RWPE1 (cell line): ENCODE measurements around the gene ZNF496.

Experiments used
- CTCF ChIA-PET: fragments of 350-600 bp; sonication (Branson Sonifier 250); formaldehyde crosslinking; extraction: SDS; loops from one replicate; lab custom pipeline; 2021; lab: Yijun Ruan, JAX
- POLR2A ChIA-PET: fragments of 400-600 bp; formaldehyde crosslinking; extraction: SDS; loops from one replicate; lab custom pipeline; 2020; ENCODE audit warnings: antibody characterized with exemption; ENCODE audit not compliant: low non-redundant PET; lab: Yijun Ruan, JAX
- DNase-seq: peaks from one replicate; pipeline ENCODE4 v3.0.0; 2012; ENCODE audit warnings: low spot score
- H3K27ac ChIP-seq: fragments of 450-650 bp; 2 replicates; pipeline ENCODE4 v1.5.1; 2017
- CTCF ChIP-seq: fragments of 450-650 bp; conservative IDR thresholded peaks from 2 replicates; pipeline ENCODE4 v1.5.1; 2017; ENCODE audit warnings: low read depth, mild to moderate bottlenecking

ZNF496 gene

GRCh38 chr1:247303216-247303615 is 28.5 kb downstream of the ZNF496 start:
- ChIA-PET CTCF (interaction anchor here (0.6 kb wide), 1 partner anchor 110 kb away, joined by 3 read pairs; no protein-coding TSS in a partner anchor), POLR2A (no interaction called here)
- no peak overlapping the region for H3K27ac ChIP-seq
- DNase-seq: no peak
- TF ChIP-seq CTCF: no peak

- H3K27ac ChIP-seq: no peak overlapping the region
- DNase-seq: no peak
- CTCF ChIA-PET: interaction anchor here (0.6 kb wide), 1 partner anchor 448 kb away, joined by 3 read pairs; no protein-coding TSS in a partner anchor
- POLR2A ChIA-PET: no interaction called here
- TF ChIP-seq CTCF: no peak
These were observed 30.5 kb downstream of the ZNF496 start for GRCh38 chr1:247301176-247301540.

- no peak for TF ChIP-seq CTCF
- no peak for DNase-seq
- H3K27ac ChIP-seq: no peak overlapping the region
- ChIA-PET POLR2A (interaction anchor here (0.6 kb wide), 1 partner anchor 26 kb away, joined by 3 read pairs; no protein-coding TSS in a partner anchor), CTCF (interaction anchor here (0.6 kb wide), 1 partner anchor 176 kb away, joined by 4 read pairs; no protein-coding TSS in a partner anchor)
These were observed 31.0 kb downstream of the ZNF496 start for GRCh38 chr1:247300491-247301175.

- ChIA-PET CTCF (interaction anchor here (0.6 kb wide), 1 partner anchor 175 kb away, joined by 4 read pairs; no protein-coding TSS in a partner anchor), POLR2A (interaction anchor here (0.6 kb wide), 1 partner anchor 27 kb away, joined by 3 read pairs; no protein-coding TSS in a partner anchor)
- H3K27ac ChIP-seq: no peak overlapping the region
- no peak for DNase-seq
- TF ChIP-seq CTCF: no peak
These were observed 31.8 kb downstream of the ZNF496 start for GRCh38 chr1:247299723-247300381.

- CTCF ChIA-PET: interaction anchor here (1.0 kb wide), 1 partner anchor 95 kb away, joined by 4 read pairs; no protein-coding TSS in a partner anchor
- no peak for DNase-seq
- TF ChIP-seq CTCF: no peak
- POLR2A ChIA-PET: interaction anchor here (1.0 kb wide), 1 partner anchor 34 kb away, joined by 3 read pairs; no protein-coding TSS in a partner anchor
- H3K27ac ChIP-seq: no peak overlapping the region
These were observed 33.0 kb downstream of the ZNF496 start for GRCh38 chr1:247298701-247299100.

GRCh38 chr1:247298124-247298481 is 33.6 kb downstream of the ZNF496 start:
- DNase-seq: no peak
- POLR2A ChIA-PET: interaction anchor here (0.6 kb wide), 1 partner anchor 27 kb away, joined by 3 read pairs; no protein-coding TSS in a partner anchor
- no peak for TF ChIP-seq CTCF
- CTCF ChIA-PET: interaction anchor here (1.0 kb wide), 1 partner anchor 96 kb away, joined by 4 read pairs; no protein-coding TSS in a partner anchor
- H3K27ac ChIP-seq: no peak overlapping the region
